Progenitor cell of endocrine pancreas (in vitro differentiated cells): Measurements from ENCODE around the gene PRKCE. TPM values are rescaled to one million over a fixed set of nuclear protein-coding genes. Genes with fewer than 3 reads are reported as not detected.

Experiments
- DNase-seq: peaks from one replicate; pipeline ENCODE4 v3.0.0; 2021; ENCODE audit warnings: low spot score; ENCODE audit not compliant: unreplicated experiment
- H3K27ac Mint-ChIP-seq: 2 replicates; pipeline ENCODE4 v1.8.0; 2021; ENCODE audit warnings: mild to moderate bottlenecking, moderate library complexity, mixed read lengths
- H3K27me3 Mint-ChIP-seq: 2 replicates; pipeline ENCODE4 v1.8.0; 2021; ENCODE audit warnings: mixed read lengths
- H3K36me3 Mint-ChIP-seq: 2 replicates; pipeline ENCODE4 v1.8.0; 2022; ENCODE audit warnings: mixed read lengths; ENCODE audit not compliant: insufficient read depth
- H3K4me1 Mint-ChIP-seq: 2 replicates; pipeline ENCODE4 v1.8.0; 2021; ENCODE audit warnings: low read depth, mixed read lengths
- H3K4me3 Mint-ChIP-seq: 2 replicates; pipeline ENCODE4 v1.8.0; 2021; ENCODE audit warnings: low read depth, mild to moderate bottlenecking, moderate library complexity, mixed read lengths
- H3K9me3 Mint-ChIP-seq: 2 replicates; pipeline ENCODE4 v1.8.0; 2021; ENCODE audit warnings: low read depth, mixed read lengths
- CTCF ChIP-seq: fragments of 200-600 bp; sonication (generic); IDR thresholded peaks from one replicate; pipeline ENCODE4 v1.5.0; 2021; ENCODE audit warnings: antibody characterized with exemption, mild to moderate bottlenecking; ENCODE audit not compliant: unreplicated experiment
- total RNA-seq: library from RNA; stranded (reverse); gene quantifications from 2 replicates; pipeline ENCODE4 v1.2.1, GENCODE V29; 2021

Gene PRKCE
- total RNA-seq, 1 donor from 2014 or later = 4.2 TPM

DNA sequence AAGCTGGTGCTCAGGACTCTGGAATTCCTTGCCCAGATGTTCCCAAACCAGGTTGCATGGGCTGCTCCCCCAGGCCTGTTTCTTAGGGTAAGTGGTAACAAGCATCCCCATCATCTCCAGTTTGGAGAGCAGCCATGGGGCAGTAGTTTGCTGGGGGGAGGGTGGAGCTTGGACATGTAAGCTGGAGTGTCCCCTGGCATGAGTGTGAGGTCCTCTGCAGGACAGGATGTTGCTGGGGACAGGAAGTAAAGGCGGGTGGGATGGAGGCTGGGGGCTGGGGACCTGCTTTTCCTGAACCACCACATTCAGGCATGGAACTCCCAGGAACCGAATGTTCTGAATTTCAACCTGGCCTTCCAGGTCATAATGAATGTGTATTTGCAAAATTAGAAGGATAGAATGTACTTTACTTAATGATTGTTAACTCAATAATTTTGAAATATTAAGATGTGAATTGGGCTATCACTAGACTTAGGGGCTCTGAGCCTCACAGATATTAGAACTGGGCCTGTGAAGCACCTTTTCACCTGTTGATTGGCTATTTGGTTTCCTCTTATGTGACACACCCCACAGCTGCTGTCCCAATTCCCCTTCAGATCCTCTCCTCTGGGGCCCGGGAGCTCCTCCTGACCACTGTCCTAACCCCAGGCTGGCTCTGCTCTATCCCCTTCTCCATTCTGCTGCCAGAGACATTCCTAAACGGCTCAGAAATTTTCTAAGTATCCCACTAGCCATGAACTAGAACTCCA, 579.4 kb downstream of the PRKCE start:
- TF ChIP-seq CTCF = no peak
- Mint-ChIP-seq H3K9me3 (no peaks in the 10 kb centered on the region), H3K4me3 (no peak overlapping the region), H3K27me3 (peaks cover 2% of the 10 kb centered on the region), H3K27ac (no peak overlapping the region), H3K36me3 (no peaks in the 10 kb centered on the region), H3K4me1 (peaks cover 11% of the 10 kb centered on the region)
- no peak for DNase-seq

GRCh38 chr2:46231721-46232120, 580.2 kb downstream of the PRKCE start:
- H3K27ac Mint-ChIP-seq = no peak overlapping the region
- H3K9me3 Mint-ChIP-seq = no peaks in the 10 kb centered on the region
- no peaks in the 10 kb centered on the region for H3K36me3 Mint-ChIP-seq
- no peak overlapping the region for H3K4me3 Mint-ChIP-seq
- peaks cover 8% of the 10 kb centered on the region for H3K4me1 Mint-ChIP-seq
- TF ChIP-seq CTCF = no peak
- H3K27me3 Mint-ChIP-seq = peaks cover 5% of the 10 kb centered on the region
- no peak for DNase-seq

DNA sequence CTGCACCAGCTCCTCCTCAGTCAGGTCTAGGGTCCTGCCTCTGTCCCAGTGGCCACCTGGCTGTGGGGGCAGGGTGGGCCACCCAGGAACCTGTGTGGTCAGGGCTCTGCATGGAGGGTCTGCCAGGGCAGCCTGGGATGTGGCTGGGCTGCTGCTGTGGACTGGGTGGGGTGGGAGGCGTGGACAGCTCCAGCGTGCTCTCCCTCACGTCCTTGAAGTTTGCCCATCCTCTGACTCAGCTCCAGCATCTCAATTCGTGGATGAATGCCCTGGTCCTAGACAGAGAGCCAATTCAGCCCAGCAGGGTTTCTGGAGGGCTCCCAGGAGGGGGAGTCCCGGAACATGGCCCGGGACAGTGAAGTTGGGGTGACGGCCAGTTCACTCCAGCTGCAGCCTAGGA, 581.4 kb downstream of the PRKCE start:
- TF ChIP-seq CTCF = no peak
- peaks cover 11% of the 10 kb centered on the region for H3K27me3 Mint-ChIP-seq
- DNase-seq = no peak
- no peaks in the 10 kb centered on the region for H3K36me3 Mint-ChIP-seq
- H3K4me1 Mint-ChIP-seq = peaks cover 8% of the 10 kb centered on the region
- H3K27ac Mint-ChIP-seq = no peak overlapping the region
- H3K9me3 Mint-ChIP-seq = no peaks in the 10 kb centered on the region
- H3K4me3 Mint-ChIP-seq = no peak overlapping the region

DNA sequence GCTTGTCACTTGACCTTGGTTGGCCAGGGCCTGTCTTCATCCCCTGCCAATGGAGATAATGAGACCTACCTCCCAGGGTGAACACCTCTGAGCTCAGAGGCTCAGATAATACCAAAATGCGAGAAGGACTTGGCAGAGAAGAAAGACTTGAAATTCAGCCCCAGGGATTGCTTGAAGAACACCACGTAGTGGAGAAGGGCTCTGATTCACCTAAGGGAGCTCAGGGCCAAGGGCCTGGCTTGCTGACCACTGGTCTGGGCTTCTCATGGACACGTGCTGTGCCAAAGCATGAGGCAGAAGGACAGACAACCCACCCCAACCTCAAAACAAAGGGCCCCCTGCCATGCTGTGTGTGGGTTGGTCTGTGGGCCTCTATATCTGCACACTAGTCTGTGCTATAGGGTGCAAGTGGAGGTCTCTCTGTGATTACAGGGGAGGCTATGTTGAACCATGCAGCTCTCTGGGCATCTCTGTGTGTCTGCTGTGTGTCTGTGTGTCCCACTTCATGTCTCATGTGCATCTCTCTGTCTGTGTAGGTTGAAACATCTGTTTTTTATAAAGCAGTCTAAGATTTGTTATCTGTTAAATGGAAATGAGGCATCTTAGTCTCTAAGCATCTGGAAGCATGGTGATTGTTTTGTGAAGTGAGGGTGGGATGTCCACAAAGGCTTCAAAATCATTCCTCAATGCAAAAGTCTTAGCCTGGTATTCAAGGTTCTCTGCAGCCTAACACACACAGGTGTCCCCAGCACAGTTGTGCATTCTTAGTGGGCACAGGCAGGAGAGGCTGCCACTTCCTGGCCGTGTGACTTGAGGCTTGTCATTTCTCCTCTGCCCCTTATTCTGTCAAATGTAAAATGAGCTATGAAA, 584.8 kb downstream of the PRKCE start:
- H3K36me3 Mint-ChIP-seq = no peaks in the 10 kb centered on the region
- no peak for TF ChIP-seq CTCF
- no peak overlapping the region for H3K27ac Mint-ChIP-seq
- no peak overlapping the region for H3K4me3 Mint-ChIP-seq
- no peaks in the 10 kb centered on the region for H3K4me1 Mint-ChIP-seq
- no peaks in the 10 kb centered on the region for H3K9me3 Mint-ChIP-seq
- DNase-seq = no peak
- peaks cover 10% of the 10 kb centered on the region for H3K27me3 Mint-ChIP-seq
